Measurements from ENCODE around the gene DAPK1. TPM values are rescaled to one million over a fixed set of nuclear protein-coding genes. Genes with fewer than 3 reads are reported as not detected.

DAPK1 gene
- total RNA-seq, 4 donors from 2014 or later, result 5.4 to 13.4 (median 9.8) TPM

- 70% methylated on average over 5 of the region's 5 CpGs for WGBS
- Histone ChIP-seq H3K4me3 (no peak overlapping the region), H3K9me3 (no peaks in the 10 kb centered on the region), H3K4me1 (no peaks in the 10 kb centered on the region), H3K27me3 (peaks cover 4% of the 10 kb centered on the region), H3K36me3 (no peaks in the 10 kb centered on the region), H3K27ac (no peak overlapping the region)
- TF ChIP-seq CTCF (IDR thresholded peaks at IDR 0.05), result no peak
- no peak for TF ChIP-seq EP300 (IDR thresholded peaks at IDR 0.05)
- TF ChIP-seq POLR2AphosphoS5 (IDR thresholded peaks at IDR 0.05), result no peak
- TF ChIP-seq POLR2A (IDR thresholded peaks at IDR 0.05), result no peak
- no peak for DNase-seq (ENCODE audit: low spot score in 2 of 2)
Measured at GRCh38 chr9:87749335-87750035, 251.8 kb downstream of the DAPK1 start.

GRCh38 chr9:87750726-87751125 is 253.1 kb downstream of the DAPK1 start:
- Histone ChIP-seq H3K9me3 (no peaks in the 10 kb centered on the region), H3K4me1 (no peaks in the 10 kb centered on the region), H3K27ac (no peak overlapping the region), H3K4me3 (no peak overlapping the region), H3K36me3 (no peaks in the 10 kb centered on the region), H3K27me3 (peaks cover 4% of the 10 kb centered on the region)
- WGBS, result 44% methylated on average over 2 of the region's 2 CpGs
- no peak for DNase-seq (ENCODE audit: low spot score in 2 of 2)
- TF ChIP-seq CTCF (IDR thresholded peaks at IDR 0.05) (no peak), POLR2A (IDR thresholded peaks at IDR 0.05) (no peak), EP300 (IDR thresholded peaks at IDR 0.05) (no peak), POLR2AphosphoS5 (IDR thresholded peaks at IDR 0.05) (no peak)

- WGBS, result 88% methylated on average over 3 of the region's 3 CpGs
- Histone ChIP-seq H3K4me1 (no peaks in the 10 kb centered on the region), H3K4me3 (no peak overlapping the region), H3K36me3 (no peaks in the 10 kb centered on the region), H3K9me3 (no peaks in the 10 kb centered on the region), H3K27ac (no peak overlapping the region), H3K27me3 (peaks cover 4% of the 10 kb centered on the region)
- no peak for TF ChIP-seq POLR2AphosphoS5 (IDR thresholded peaks at IDR 0.05)
- no peak for TF ChIP-seq POLR2A (IDR thresholded peaks at IDR 0.05)
- no peak for TF ChIP-seq EP300 (IDR thresholded peaks at IDR 0.05)
- TF ChIP-seq CTCF (IDR thresholded peaks at IDR 0.05), result no peak
- no peak for DNase-seq (ENCODE audit: low spot score in 2 of 2)
Measured at GRCh38 chr9:87751423-87751822, 253.8 kb downstream of the DAPK1 start.

- H3K9me3 ChIP-seq, result no peaks in the 10 kb centered on the region
- TF ChIP-seq POLR2AphosphoS5 (IDR thresholded peaks at IDR 0.05), result no peak
- WGBS, result 69% methylated on average over 4 of the region's 4 CpGs
Measured at GRCh38 chr9:87751868-87752267, 254.2 kb downstream of the DAPK1 start.

GRCh38 chr9:87753313-87753712 is 255.6 kb downstream of the DAPK1 start:
- Histone ChIP-seq H3K9me3 (no peaks in the 10 kb centered on the region), H3K27ac (no peak overlapping the region), H3K4me1 (no peaks in the 10 kb centered on the region), H3K27me3 (no peaks in the 10 kb centered on the region), H3K4me3 (no peak overlapping the region), H3K36me3 (no peaks in the 10 kb centered on the region)
- no peak for TF ChIP-seq POLR2A (IDR thresholded peaks at IDR 0.05)
- no peak for TF ChIP-seq POLR2AphosphoS5 (IDR thresholded peaks at IDR 0.05)
- TF ChIP-seq EP300 (IDR thresholded peaks at IDR 0.05), result no peak
- no peak for TF ChIP-seq CTCF (IDR thresholded peaks at IDR 0.05)
- no peak for DNase-seq (ENCODE audit: low spot score in 2 of 2)
- 52% methylated on average over 2 of the region's 2 CpGs for WGBS

More at GRCh38 chr9:87751868-87752267, 254.2 kb downstream of the DAPK1 start:
- H3K36me3 ChIP-seq, result no peaks in the 10 kb centered on the region
- H3K27ac ChIP-seq, result no peak overlapping the region
- no peaks in the 10 kb centered on the region for H3K4me1 ChIP-seq
- no peak for DNase-seq (ENCODE audit: low spot score in 2 of 2)
- H3K27me3 ChIP-seq, result peaks cover 4% of the 10 kb centered on the region
- H3K4me3 ChIP-seq, result no peak overlapping the region

Other genes with a start within 250 kb of the DAPK1 start
- gene CTSL, start 228.3 kb downstream of the DAPK1 start, total RNA-seq, result 10 to 100 TPM; 24.6 to 36.8 (median 27.8) TPM

All from suprapubic skin (tissue), 4 donors.